OCI-LY7 (cell line): ENCODE results near the gene ZNRF3. TPM values are rescaled to one million over a fixed set of nuclear protein-coding genes. Genes with fewer than 3 reads are reported as not detected.

Experiments used
- BruUV-seq: library from RNA; stranded (reverse); fragments of 400-500 nt; replicated peaks from 2 replicates; lab custom pipeline; 2021; lab: Mats Ljungman, UMichigan
- CTCF ChIA-PET: fragments of 300-600 bp; sonication (Branson Sonifier 250); formaldehyde crosslinking; loops from one replicate; lab custom pipeline; 2022; ENCODE audit warnings: antibody characterized with exemption; ENCODE audit not compliant: unreplicated experiment; lab: Charles Lee
- POLR2A ChIA-PET: fragments of 300-600 bp; sonication (Branson Sonifier 250); formaldehyde crosslinking; loops from one replicate; lab custom pipeline; 2022; ENCODE audit warnings: antibody characterized with exemption; lab: Charles Lee
- DNase-seq: peaks from one replicate; pipeline ENCODE4 v3.0.0-alpha.2; 2015; ENCODE audit warnings: low spot score
- H2AFZ ChIP-seq: fragments of 200-600 bp; sonication (generic), shearing (Covaris generic); 2 replicates; pipeline ENCODE4 v1.6.1; 2014; ENCODE audit warnings: mild to moderate bottlenecking, antibody characterized with exemption, low read length, moderate library complexity
- H3K27ac ChIP-seq: fragments of 200-600 bp; sonication (generic); 2 replicates; pipeline ENCODE4 v1.5.1; 2014; ENCODE audit warnings: mixed run types, low read depth, mild to moderate bottlenecking, moderate library complexity, low read length, inconsistent platforms; ENCODE audit not compliant: poor library complexity, severe bottlenecking
- H3K36me3 ChIP-seq: fragments of 200-600 bp; sonication (generic); 2 replicates; pipeline ENCODE4 v1.6.1; 2014; ENCODE audit warnings: mild to moderate bottlenecking, antibody characterized with exemption, low read length, moderate library complexity, mixed read lengths; ENCODE audit not compliant: insufficient read depth
- H3K4me1 ChIP-seq: fragments of 200-600 bp; sonication (generic); 2 replicates; pipeline ENCODE4 v1.5.1; 2014; ENCODE audit warnings: mild to moderate bottlenecking, low read length; ENCODE audit not compliant: insufficient read depth, poor library complexity, severe bottlenecking
- H3K4me2 ChIP-seq: fragments of 200-600 bp; sonication (generic); 2 replicates; pipeline ENCODE4 v1.6.1; 2014; ENCODE audit warnings: mild to moderate bottlenecking, low read length
- H3K4me3 ChIP-seq: fragments of 200-600 bp; sonication (generic); 2 replicates; pipeline ENCODE4 v1.5.1; 2014; ENCODE audit warnings: mild to moderate bottlenecking, low read depth, low read length; ENCODE audit not compliant: poor library complexity, severe bottlenecking
- H3K79me2 ChIP-seq: fragments of 200-600 bp; sonication (generic); 2 replicates; pipeline ENCODE4 v1.6.1; 2016; ENCODE audit warnings: low read depth, mild to moderate bottlenecking, low read length, moderate library complexity, mixed read lengths; ENCODE audit not compliant: insufficient read depth
- H3K9me2 ChIP-seq: fragments of 200-600 bp; sonication (generic); 2 replicates; pipeline ENCODE4 v1.6.1; 2016; ENCODE audit warnings: mild to moderate bottlenecking, low read length, mixed read lengths; ENCODE audit not compliant: insufficient read depth
- H3K9me3 ChIP-seq: fragments of 200-600 bp; sonication (generic); 2 replicates; pipeline ENCODE4 v1.6.1; 2014; ENCODE audit warnings: mild to moderate bottlenecking, mixed run types, low read length, mixed read lengths
- H4K20me1 ChIP-seq: fragments of 200-600 bp; sonication (generic); 2 replicates; pipeline ENCODE4 v1.6.1; 2014; ENCODE audit warnings: mild to moderate bottlenecking, antibody characterized with exemption, low read length, moderate library complexity, mixed read lengths; ENCODE audit not compliant: insufficient read depth
- CTCF ChIP-seq: fragments of 200-600 bp; sonication (generic); conservative IDR thresholded peaks from 2 replicates; pipeline ENCODE4 v1.5.1; 2014; ENCODE audit warnings: mild to moderate bottlenecking, antibody characterized with exemption, low read length, moderate library complexity, mixed read lengths
- EZH2phosphoT487 ChIP-seq: fragments of 200-600 bp; sonication (generic); IDR thresholded peaks from 2 replicates; pipeline ENCODE4 v1.6.1; 2018; ENCODE audit warnings: low read depth, borderline replicate concordance, mild to moderate bottlenecking, mixed run types, antibody characterized with exemption, low read length, moderate library complexity, mixed read lengths
- intact Hi-C: fragments of 100-400 bp; cut with micrococcal nuclease; formaldehyde crosslinking; loops from one replicate; pipeline ENCODE4 v1.10.0; 2022; ENCODE audit not compliant: unreplicated experiment
- total RNA-seq, 2 experiments: library from RNA; depleted of rRNA in 1 of 2; stranded (reverse); fragments of >200 nt in 1 of 2; shearing (Covaris generic) in 1 of 2; gene quantifications; 2 replicates each; pipeline ENCODE4 v1.2.3, GENCODE V29; 2014 to 2022

The ZNRF3 gene
- total RNA-seq, 2 experiments from 2014 or later: 3.6 to 3.9 TPM

- Histone ChIP-seq H2AFZ (no peak overlapping the region), H3K4me1 (no peaks in the 10 kb centered on the region), H3K9me3 (no peaks in the 10 kb centered on the region), H3K79me2 (no peaks in the 10 kb centered on the region), H3K9me2 (no peaks in the 10 kb centered on the region), H4K20me1 (no peaks in the 10 kb centered on the region), H3K4me3 (no peak overlapping the region), H3K36me3 (no peaks in the 10 kb centered on the region), H3K4me2 (no peak overlapping the region), H3K27ac (no peak overlapping the region)
- TF ChIP-seq EZH2phosphoT487 (no peak), CTCF (no peak)
- DNase-seq: no peak
- POLR2A ChIA-PET: interaction anchor here (0.8 kb wide), 1 partner anchor 20 kb away, joined by 3 read pairs; no protein-coding TSS in a partner anchor
- BruUV-seq: no TSS peak
- CTCF ChIA-PET: no interaction called here
- intact Hi-C loops: no loop called here
Measured at GRCh38 chr22:29006346-29006745, 123.0 kb downstream of the ZNRF3 start.

GRCh38 chr22:29009148-29009547 is 125.8 kb downstream of the ZNRF3 start:
- no peak for DNase-seq
- POLR2A ChIA-PET: no interaction called here
- TF ChIP-seq EZH2phosphoT487 (no peak), CTCF (no peak)
- Histone ChIP-seq H3K4me2 (no peak overlapping the region), H2AFZ (no peak overlapping the region), H3K9me3 (no peaks in the 10 kb centered on the region), H3K9me2 (no peaks in the 10 kb centered on the region), H3K4me1 (no peaks in the 10 kb centered on the region), H3K27ac (no peak overlapping the region), H3K4me3 (no peak overlapping the region), H3K79me2 (no peaks in the 10 kb centered on the region), H3K36me3 (no peaks in the 10 kb centered on the region), H4K20me1 (no peaks in the 10 kb centered on the region)
- intact Hi-C loops: no loop called here
- BruUV-seq: no TSS peak
- CTCF ChIA-PET: no interaction called here

- intact Hi-C loops: no loop called here
- no peak for TF ChIP-seq EZH2phosphoT487
- no peak for TF ChIP-seq CTCF
Measured at GRCh38 chr22:29011240-29012100, 128.1 kb downstream of the ZNRF3 start.

More at GRCh38 chr22:29011240-29012100, 128.1 kb downstream of the ZNRF3 start:
- no peaks in the 10 kb centered on the region for H4K20me1 ChIP-seq
- no peak overlapping the region for H3K27ac ChIP-seq
- no peaks in the 10 kb centered on the region for H3K79me2 ChIP-seq
- POLR2A ChIA-PET: no interaction called here
- H3K9me2 ChIP-seq: no peaks in the 10 kb centered on the region
- BruUV-seq: no TSS peak
- H3K4me1 ChIP-seq: peaks cover 3% of the 10 kb centered on the region
- no peaks in the 10 kb centered on the region for H3K9me3 ChIP-seq
- DNase-seq: no peak
- no peak overlapping the region for H3K4me2 ChIP-seq
- H2AFZ ChIP-seq: no peak overlapping the region
- CTCF ChIA-PET: no interaction called here
- H3K4me3 ChIP-seq: no peak overlapping the region
- no peaks in the 10 kb centered on the region for H3K36me3 ChIP-seq
